NCI-H2227 (cell line): ENCODE measurements around the gene HSF5.

Source experiments
- DNase-seq: peaks from one replicate; lab custom pipeline; 2025; ENCODE audit not compliant: unreplicated experiment; lab: John Stamatoyannopoulos, UW

The HSF5 gene

GRCh38 chr17:58388302-58389190, 99.7 kb downstream of the HSF5 start:
- no peak for DNase-seq

DNA sequence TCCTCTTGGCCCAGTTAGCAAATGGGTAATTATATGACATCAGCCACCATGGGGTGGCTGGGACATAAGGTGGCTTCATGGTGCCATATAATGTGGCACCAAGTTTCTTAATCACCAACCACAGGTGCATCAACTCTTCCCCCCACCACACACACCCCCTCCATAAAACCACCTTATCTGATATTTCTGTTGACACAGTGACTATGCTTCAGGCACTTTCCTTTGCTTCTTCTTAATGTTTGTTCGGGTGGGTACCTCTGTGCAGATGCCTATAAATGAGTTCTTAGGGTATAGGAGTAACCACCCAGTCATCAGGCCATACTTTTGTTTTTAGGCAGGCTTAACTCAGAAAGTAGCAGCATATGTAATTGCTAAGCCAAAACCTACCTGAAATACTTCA, 100.4 kb downstream of the HSF5 start:
- no peak for DNase-seq

DNA sequence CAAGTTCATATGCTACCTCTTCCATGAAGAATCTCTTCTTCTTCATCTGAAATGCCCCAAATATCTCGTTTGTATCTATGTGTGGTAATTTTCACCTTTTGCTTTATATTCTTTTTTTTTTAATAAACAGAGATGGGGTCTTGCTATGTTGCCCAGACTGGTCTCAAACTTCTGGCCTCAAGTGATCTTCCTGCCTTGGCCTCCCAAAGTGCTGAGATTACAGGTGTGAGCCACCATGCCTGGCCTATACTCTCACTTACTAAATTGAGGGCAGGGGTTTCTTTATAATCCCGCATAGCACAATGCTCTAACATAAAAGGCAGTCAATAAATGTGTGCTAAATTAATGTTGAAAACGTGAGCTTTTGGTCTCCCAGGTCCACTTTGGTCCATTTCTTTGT, 101.5 kb downstream of the HSF5 start:
- no peak for DNase-seq

- DNase-seq = no peak
These were observed 102.8 kb downstream of the HSF5 start for GRCh38 chr17:58385359-58385899.

DNA sequence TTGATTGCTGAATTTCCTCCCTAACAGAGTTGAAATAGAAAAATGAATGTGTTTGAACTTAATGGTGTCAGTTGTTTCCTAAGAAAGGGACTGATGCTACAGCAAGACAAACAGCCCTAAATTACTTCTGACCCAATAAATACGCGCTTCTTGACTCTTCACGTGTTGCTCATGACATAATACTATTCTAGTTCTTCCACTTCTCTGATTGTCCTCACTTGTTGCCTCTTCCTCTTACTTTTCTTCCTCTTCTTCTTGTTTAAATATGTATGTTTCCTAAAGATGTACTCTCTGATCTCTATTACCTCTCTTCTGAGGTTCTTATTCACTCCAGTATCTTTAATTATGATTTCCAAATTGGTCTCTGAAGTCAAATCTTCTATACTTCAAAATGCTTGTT, 103.3 kb downstream of the HSF5 start:
- DNase-seq = no peak

DNA sequence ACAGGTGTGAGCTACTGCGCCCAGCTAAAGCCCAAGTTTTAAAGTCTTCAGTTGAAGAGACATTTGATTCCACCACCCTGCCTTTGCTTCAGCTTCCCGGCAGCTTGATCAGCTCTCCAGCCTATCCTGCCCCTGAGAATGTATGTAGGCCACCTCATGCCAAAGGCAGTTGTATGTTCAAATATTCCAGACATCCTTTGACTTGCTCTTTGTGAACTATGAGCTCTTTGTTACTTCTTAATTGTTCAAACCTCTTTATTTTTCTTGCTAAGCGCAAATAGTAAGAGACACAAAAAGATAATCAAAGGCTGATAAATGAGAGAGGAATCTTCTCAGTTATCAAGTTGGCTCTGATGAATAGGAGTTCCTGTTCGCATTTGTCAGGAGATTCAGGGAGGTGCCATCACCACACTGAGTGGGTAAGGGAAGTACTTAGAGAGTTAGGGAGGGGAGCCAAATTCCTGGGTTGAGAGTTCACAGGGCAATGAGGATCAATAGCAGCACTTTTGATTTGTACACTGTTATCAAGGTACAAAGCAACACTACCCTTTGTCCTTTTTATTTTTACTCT, 104.2 kb downstream of the HSF5 start:
- no peak for DNase-seq

- DNase-seq = no peak
These were observed 105.4 kb downstream of the HSF5 start for GRCh38 chr17:58382872-58383242.

DNA sequence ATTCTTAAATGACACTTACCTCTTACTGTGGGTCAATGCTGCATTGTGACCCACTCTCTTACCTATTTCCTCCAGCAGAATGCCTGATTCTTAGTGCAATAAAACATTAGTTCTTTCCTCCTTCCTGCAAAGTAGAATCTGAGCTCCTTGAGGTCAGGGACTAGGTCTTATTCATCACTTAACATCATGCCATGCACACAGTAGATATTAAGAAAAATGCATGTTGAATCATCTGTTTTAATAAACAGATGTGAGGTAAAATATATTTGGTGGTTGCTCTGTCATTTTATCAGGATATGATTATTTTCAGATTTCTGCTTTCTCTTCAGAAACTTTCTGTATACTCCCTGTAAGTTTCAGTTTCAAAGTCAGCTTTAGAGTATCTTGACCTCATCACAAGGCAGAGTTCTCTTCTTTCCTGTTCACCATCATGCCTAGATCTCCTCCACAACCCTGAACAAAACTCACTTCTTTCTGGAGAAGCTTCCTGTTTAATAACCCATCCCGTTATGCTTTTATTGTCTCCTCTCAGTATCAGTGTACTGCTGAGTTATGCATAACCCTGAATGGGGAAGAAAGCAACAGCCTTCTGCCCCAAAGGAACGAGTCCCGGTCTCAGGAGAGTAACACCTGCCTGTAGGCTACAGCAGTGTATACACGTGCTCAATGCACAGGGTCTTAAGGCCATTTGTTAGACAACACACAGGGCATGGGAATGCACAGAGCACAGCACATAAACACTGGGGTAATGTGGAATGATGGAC, 105.9 kb downstream of the HSF5 start:
- no peak for DNase-seq

DNA sequence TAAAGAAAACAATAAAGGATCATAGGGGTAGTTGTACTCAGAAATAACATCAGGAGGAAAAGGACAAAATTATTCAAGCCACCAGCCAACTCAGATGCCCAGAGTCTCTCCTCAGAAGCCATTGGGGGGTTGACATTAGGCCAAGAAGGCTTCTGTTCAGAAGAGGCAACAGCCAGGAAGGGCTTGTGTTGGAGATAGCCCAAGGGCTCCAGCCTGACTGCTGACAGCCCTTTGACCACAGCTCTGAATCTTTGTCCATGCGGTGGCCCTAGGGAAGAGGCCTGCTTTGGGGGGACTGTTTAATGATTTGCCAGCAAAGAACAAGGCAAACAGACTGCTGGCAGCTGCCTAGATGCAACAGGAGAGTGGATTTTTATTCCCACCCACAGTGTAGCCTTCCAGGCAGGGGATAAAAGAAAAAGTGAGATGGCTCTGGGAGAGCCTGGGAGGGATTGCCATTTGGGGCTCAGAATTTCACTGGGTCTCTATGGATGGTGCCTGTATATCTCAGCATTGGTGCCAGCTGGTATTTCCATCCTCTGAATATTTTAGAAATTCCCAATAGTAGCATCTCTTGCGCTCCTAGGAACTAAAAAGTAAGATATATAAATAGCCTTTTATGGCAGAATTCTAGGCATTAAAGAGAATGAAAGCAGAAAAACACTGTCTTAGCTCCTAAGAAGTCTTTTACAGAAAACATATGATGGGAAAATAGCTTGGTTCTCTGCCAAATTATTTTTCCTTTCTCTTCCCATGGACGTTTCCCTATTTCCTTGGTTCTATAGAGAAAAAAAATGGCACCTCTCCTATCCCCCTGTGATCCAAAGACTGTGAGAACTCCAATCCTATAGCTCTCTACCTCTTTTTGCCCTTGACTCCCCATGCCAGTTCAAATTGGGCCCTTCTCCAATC, 106.8 kb downstream of the HSF5 start:
- DNase-seq = no peak

DNA sequence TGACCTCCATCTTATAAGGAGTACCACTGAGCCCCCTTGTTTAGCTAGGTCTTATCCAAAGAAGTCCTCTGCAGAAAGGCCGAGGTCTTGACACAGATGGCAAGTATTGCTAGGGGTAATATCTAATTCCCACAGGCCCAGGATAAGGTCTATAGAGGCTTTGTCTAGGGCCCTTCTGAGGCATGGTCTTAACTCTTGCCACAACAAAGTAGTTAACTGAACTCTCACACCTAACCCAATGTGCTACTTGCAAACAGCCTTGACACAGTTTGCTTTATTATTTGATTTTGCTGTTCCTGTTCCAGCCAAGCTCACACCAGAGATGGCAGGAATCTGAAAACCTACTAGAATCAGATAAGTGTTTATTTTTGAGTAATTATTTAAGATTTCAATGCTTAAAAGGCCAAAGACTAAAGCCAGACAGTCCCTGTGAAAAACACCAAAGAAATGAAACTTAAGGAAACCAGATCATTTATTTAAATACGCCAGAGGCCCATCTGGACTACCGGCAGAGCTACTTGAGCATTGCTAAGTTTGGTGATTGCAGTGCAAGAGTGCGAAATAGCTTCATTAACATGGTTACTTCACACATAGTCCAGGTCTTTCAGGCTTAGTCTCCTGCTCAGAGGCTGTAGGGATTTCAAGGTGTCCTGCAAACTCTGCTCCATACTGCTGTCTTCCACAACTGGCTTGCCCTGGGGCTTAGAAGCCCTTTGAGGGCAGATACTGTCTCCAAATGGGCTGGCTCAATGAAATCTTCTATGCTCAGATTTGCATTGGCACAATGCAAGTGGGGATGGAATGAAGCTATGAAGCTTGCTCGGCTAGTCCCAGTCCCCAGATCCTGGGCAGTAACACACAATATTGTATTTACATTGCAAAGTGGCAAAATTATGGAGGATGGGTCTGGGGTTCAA, 107.7 kb downstream of the HSF5 start:
- DNase-seq = no peak

- DNase-seq = no peak
These were observed 108.7 kb downstream of the HSF5 start for GRCh38 chr17:58379511-58379824.

DNA sequence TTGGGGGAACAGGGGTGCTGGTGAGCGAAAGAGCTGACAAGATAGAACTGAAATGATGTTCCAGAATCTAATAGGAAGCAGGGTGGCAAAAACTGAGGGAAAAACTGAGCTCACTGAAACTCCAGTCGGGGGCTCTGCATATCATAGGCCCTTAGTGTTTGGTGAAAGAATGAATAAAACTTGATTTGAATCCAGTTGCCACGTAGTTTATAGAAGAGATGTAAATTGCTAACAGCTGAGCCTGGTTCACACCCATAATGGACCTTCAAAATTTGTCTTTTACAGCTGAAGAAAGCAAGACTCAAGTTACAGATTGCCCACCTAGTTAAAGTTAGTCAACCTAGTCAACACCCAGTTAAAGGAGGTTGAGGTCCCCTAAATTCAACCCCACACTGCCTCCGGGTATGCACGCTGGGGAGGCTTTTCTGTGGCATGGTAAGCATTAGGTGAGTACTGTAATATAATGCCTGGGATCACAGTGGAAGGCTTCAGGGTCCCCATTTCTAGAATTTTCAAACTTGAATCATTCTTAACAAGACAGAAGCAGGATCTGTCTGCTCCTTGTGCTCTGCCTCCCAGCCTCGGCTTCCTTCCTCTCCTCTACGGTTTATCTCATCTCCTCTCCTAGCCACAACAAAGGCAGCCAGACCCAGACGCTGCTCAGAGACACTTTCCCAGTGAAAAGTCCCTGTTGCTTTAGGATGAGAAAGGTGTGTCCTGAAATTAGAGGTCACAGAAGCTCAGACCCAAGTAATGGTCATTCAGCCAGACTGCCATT, 109.3 kb downstream of the HSF5 start:
- DNase-seq = no peak

- DNase-seq = no peak
These were observed 110.5 kb downstream of the HSF5 start for GRCh38 chr17:58377661-58378060.

DNA sequence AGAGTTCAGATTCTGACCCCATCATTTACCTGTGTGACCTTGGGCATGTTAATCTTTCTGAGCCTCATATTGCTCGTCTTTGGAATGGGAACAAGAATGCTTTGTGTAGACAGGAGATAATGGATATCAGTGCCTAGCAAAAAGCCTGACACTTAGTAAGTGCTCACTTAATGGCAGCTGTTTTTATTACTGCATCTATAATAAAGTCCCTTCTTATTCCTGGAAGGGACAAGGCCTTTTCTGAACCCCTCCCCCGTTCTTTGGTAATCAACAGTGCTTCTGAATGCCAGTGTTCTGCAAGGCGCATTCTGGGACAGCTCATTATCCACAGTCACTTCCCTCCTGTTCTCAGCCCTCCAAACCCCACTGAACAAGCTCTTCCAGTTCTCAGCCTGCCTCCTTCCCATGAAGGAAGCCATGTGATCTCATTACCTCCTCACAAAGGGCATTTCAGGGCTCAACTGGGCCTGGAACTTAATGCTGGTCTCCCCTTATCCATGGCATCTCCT, 111.1 kb downstream of the HSF5 start:
- DNase-seq = no peak

- no peak for DNase-seq
These were observed 111.7 kb downstream of the HSF5 start for GRCh38 chr17:58376472-58377000.

- DNase-seq = no peak
These were observed 112.4 kb downstream of the HSF5 start for GRCh38 chr17:58375811-58376210.

GRCh38 chr17:58375256-58375655, 113.0 kb downstream of the HSF5 start:
- DNase-seq = no peak

DNA sequence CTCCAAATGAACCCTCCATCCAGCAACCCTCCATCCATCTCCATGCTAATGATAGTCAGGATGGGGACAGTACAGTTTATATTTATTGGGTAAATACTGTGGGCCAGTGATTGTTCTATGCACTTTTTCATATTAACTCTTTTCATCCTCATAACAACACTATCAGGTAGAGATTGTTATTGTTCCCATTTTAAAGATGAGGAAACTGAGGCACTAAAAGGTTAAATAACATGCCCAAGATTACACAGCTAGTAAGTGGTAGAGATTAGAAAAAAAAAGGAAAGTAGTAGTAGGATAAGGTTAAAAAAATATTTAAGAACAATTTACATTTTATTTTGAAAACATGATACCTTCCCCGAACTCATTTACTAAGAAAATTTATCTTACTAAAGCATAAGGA, 114.3 kb downstream of the HSF5 start:
- DNase-seq = no peak

DNA sequence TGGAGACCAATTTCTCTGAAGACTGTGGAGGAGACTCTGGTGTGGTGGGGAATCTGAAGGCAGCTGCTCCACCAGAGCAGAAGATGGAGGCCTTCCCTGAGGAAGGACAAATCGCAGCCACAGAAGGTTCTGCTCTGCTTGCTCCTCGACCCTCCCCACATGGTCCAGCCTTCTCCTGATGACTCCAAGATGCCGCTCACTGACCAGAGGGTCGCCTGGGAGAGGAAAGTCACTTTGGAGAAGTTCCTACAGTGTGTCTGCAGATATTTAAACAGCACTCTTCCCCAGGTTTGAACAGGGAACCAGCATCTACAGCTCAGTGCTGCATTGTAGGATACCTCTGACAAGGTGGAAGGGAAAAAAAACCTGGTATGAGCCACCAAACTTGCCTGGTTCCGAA, 115.2 kb downstream of the HSF5 start:
- DNase-seq = no peak
